SU-DHL-6 (cell line): ENCODE results near the gene GRM1.

Experiments used
- EZH2phosphoT487 ChIP-seq: fragments of 200-600 bp; sonication (generic), shearing (Covaris generic); conservative IDR thresholded peaks from 2 replicates; pipeline ENCODE4 v1.6.1; 2018; ENCODE audit warnings: mild to moderate bottlenecking, antibody characterized with exemption, low read length, moderate library complexity, mixed read lengths
- TF ChIP-seq, protein P1 (sequence below): fragments of 200-600 bp; sonication (generic); IDR thresholded peaks from one replicate; pipeline ENCODE4 v1.5.1; 2017; ENCODE audit warnings: antibody characterized with exemption, mild to moderate bottlenecking, low read length, moderate library complexity; ENCODE audit not compliant: insufficient read depth, poor library complexity, severe bottlenecking

DNA sequence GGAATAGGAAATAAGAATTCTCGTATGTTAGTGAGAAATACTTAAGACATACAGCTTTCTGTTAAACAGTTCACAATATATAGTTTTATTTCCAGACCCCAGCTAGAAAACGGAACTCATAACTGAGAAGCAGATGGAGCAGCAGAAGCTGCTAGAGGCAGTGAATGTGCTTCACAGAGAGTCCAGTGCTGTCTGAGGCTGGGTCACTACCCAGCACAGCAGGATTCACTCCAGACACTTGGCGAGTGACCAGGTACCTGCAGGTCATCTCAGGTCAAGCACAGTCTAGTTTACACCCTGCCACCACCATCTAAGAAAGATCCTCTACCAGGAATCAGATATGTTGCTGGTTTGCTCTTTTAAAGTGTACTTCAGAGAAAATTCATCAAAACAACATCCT is 271.7 kb downstream of the GRM1 start:
- TF ChIP-seq, protein P1, sequence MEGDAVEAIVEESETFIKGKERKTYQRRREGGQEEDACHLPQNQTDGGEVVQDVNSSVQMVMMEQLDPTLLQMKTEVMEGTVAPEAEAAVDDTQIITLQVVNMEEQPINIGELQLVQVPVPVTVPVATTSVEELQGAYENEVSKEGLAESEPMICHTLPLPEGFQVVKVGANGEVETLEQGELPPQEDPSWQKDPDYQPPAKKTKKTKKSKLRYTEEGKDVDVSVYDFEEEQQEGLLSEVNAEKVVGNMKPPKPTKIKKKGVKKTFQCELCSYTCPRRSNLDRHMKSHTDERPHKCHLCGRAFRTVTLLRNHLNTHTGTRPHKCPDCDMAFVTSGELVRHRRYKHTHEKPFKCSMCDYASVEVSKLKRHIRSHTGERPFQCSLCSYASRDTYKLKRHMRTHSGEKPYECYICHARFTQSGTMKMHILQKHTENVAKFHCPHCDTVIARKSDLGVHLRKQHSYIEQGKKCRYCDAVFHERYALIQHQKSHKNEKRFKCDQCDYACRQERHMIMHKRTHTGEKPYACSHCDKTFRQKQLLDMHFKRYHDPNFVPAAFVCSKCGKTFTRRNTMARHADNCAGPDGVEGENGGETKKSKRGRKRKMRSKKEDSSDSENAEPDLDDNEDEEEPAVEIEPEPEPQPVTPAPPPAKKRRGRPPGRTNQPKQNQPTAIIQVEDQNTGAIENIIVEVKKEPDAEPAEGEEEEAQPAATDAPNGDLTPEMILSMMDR: no peak
- TF ChIP-seq EZH2phosphoT487: no peak
